ENCODE measurements around the gene KAT6B.
A peak's percentile ranks its signal among the peaks of the same experiment; 100 is the strongest.

KAT6B gene

GRCh38 chr10:74824184-74824899 is 2.1 kb upstream of the KAT6B start:
- DNase-seq, result no peak

- DNase-seq, result no peak
These were observed 1.5 kb upstream of the KAT6B start for GRCh38 chr10:74824900-74825370.

- no peak for DNase-seq
These were observed 844 bp upstream of the KAT6B start for GRCh38 chr10:74825371-74826141.

GRCh38 chr10:74827045-74827441 is 643 bp downstream of the KAT6B start:
- DNase-seq, result no peak

- no peak for DNase-seq
These were observed 1.3 kb downstream of the KAT6B start for GRCh38 chr10:74827694-74828093.

- DNase-seq, result no peak
These were observed 2.5 kb downstream of the KAT6B start for GRCh38 chr10:74828946-74829345.

- no peak for DNase-seq
These were observed 5.2 kb downstream of the KAT6B start for GRCh38 chr10:74831518-74832120.

- no peak for DNase-seq
These were observed 9.6 kb downstream of the KAT6B start for GRCh38 chr10:74835963-74836362.

GRCh38 chr10:74836877-74837276 is 10.5 kb downstream of the KAT6B start:
- DNase-seq, result no peak

GRCh38 chr10:74837743-74838142 is 11.3 kb downstream of the KAT6B start:
- no peak for DNase-seq

GRCh38 chr10:74839708-74840107 is 13.3 kb downstream of the KAT6B start:
- DNase-seq, result no peak

- DNase-seq, result no peak
These were observed 15.0 kb downstream of the KAT6B start for GRCh38 chr10:74841265-74841973.

GRCh38 chr10:74842301-74842954 is 16.0 kb downstream of the KAT6B start:
- DNase-seq, result peak; percentile 86

- DNase-seq, result no peak
These were observed 20.6 kb downstream of the KAT6B start for GRCh38 chr10:74846958-74847357.

GRCh38 chr10:74851831-74852230 is 25.4 kb downstream of the KAT6B start:
- no peak for DNase-seq

- no peak for DNase-seq
These were observed 26.0 kb downstream of the KAT6B start for GRCh38 chr10:74852381-74852780.

- no peak for DNase-seq
These were observed 28.2 kb downstream of the KAT6B start for GRCh38 chr10:74854610-74855009.

GRCh38 chr10:74855027-74855426 is 28.6 kb downstream of the KAT6B start:
- no peak for DNase-seq

- DNase-seq, result no peak
These were observed 29.0 kb downstream of the KAT6B start for GRCh38 chr10:74855439-74855838.

- DNase-seq, result no peak
These were observed 30.5 kb downstream of the KAT6B start for GRCh38 chr10:74856940-74857339.

GRCh38 chr10:74857586-74857985 is 31.2 kb downstream of the KAT6B start:
- no peak for DNase-seq

GRCh38 chr10:74859546-74859945 is 33.1 kb downstream of the KAT6B start:
- DNase-seq, result no peak

- DNase-seq, result no peak
These were observed 36.2 kb downstream of the KAT6B start for GRCh38 chr10:74862625-74863024.
